ENCODE measurements around the gene CHST8.

CHST8 gene

GRCh38 chr19:33779849-33780248 lies 158.1 kb downstream of the CHST8 start:
- TF ChIP-seq CTCF (IDR thresholded peaks at IDR 0.05; ENCODE audit: low read depth, low read length), result no peak
- no peak for DNase-seq (ENCODE audit: extremely low read depth, low read depth)

- DNase-seq (ENCODE audit: extremely low read depth, low read depth), result no peak
- TF ChIP-seq CTCF (IDR thresholded peaks at IDR 0.05; ENCODE audit: low read depth, low read length), result no peak
Observed at GRCh38 chr19:33780251-33780650, 158.5 kb downstream of the CHST8 start.

DNA sequence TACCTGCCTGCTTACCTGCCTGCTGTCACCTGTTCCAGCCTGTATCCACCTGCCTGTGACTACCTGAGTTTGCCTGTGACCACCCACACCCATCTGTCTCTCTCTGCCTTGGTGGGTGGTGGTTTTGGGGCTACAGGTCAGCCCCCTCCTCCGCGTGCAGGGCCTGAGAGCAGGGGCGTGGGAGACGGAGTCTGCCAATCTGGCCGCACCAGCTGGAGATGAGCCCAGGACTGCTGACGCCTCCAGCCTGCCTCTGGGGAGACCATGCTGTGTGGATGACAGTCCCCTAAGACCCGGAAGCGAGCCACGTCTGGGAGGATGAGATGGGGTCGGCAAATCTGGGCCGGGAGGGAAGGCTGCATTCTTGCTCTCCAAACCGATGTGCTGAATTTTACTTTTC lies 159.0 kb downstream of the CHST8 start:
- DNase-seq (ENCODE audit: extremely low read depth, low read depth), result no peak
- no peak for TF ChIP-seq CTCF (IDR thresholded peaks at IDR 0.05; ENCODE audit: low read depth, low read length)

DNA sequence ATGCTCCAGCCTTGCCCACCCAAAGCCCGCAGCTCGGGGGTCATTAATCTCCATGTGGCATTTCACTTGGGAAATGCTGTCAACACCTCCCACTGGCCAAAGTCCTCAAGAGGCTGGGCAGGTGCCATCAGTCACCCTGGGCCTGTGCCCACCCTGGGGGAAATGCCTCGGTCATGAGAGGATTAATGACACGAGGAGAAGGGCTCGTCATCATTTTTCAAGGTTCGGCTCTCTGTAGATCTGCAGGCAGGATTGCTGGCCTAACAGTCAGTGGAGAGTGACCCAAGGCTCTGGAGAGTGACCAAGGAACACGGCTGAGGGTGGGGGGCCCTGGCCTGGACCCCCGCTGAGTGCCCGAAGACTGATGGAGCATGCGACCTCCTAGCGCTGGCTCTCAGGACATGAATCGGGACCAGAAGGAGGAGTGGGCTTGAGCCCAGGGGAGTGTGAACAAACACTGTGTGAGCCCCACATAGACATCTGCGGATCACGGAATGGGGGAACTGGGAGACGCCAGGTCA lies 159.7 kb downstream of the CHST8 start:
- no peak for DNase-seq (ENCODE audit: extremely low read depth, low read depth)
- TF ChIP-seq CTCF (IDR thresholded peaks at IDR 0.05; ENCODE audit: low read depth, low read length), result no peak

GRCh38 chr19:33781996-33782395 lies 160.2 kb downstream of the CHST8 start:
- no peak for DNase-seq (ENCODE audit: extremely low read depth, low read depth)

GRCh38 chr19:33784432-33784831 lies 162.7 kb downstream of the CHST8 start:
- no peak for DNase-seq (ENCODE audit: extremely low read depth, low read depth)
- no peak for TF ChIP-seq CTCF (IDR thresholded peaks at IDR 0.05; ENCODE audit: low read depth, low read length)

More at GRCh38 chr19:33781996-33782395, 160.2 kb downstream of the CHST8 start:
- TF ChIP-seq CTCF (IDR thresholded peaks at IDR 0.05; ENCODE audit: low read depth, low read length), result no peak

DNA sequence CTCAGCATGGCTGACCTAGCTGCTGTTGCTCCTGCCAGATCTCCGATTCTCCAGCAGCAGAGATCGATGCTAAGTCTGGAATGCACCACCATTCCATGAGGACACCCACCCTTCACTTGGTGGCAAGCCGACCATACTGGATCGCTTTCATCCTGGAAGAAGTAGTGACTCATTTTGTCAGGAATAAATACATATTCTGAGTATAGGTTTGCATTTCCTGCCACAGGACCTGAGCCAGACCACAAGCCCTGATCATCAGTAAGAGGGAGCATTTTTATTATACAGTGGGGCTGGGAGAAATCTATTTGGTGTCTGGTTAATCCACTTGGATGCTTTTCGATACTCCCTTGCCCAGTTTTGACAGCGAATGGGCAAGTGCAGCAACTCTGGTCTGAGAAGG lies 164.0 kb downstream of the CHST8 start:
- DNase-seq (ENCODE audit: extremely low read depth, low read depth), result no peak
- no peak for TF ChIP-seq CTCF (IDR thresholded peaks at IDR 0.05; ENCODE audit: low read depth, low read length)
